ENCODE measurements around the gene NT5DC1.

Gene NT5DC1

GRCh38 chr6:116100419-116101301, at the start of gene NT5DC1:
TSS of gene NT5DC1 (plus strand) at chr6:116100853. CDS start at chr6:116100931, 78 bp downstream.
- DNase-seq (ENCODE audit: low spot score), result peak; percentile 91
- no peak for FAIRE-seq

DNA sequence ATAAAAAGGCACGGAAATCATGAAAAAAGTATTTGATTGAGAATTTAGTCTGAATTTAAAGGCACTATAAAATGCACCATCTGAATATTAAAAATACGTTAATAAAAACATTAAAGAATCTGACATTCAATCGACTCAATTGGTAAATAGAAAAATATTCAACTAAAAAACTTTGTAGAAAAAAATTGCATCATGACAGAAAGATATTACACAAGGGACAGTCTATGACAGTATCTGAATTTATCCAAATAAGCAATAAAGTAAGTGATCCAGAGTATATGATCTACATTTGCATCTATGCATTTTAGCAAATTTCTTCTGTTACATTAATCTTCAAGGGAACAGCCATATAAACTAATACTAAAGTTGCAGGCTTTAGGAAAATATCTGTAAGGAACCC, 49.4 kb upstream of the NT5DC1 start:
- FAIRE-seq (no peak), DNase-seq (ENCODE audit: low spot score) (no peak)

DNA sequence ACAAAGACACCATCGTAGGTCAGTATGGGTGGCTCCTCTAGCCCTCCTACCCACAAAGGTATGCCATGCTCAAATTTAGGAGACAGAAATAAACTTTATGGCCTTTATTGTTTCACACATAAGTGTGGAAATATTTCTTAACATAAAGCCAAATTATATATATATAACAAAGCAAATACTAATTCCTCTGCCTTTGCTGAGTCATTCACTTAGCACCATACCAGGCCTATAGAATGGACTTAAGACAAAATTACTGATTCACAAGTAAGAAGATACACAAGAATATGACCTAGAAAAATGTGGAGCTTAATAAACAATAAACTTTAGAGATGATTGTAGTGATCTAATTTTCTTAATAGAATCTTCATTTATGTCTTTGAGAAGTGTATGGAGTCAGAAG, 45.1 kb upstream of the NT5DC1 start:
- FAIRE-seq (no peak), DNase-seq (ENCODE audit: low spot score) (no peak)

DNA sequence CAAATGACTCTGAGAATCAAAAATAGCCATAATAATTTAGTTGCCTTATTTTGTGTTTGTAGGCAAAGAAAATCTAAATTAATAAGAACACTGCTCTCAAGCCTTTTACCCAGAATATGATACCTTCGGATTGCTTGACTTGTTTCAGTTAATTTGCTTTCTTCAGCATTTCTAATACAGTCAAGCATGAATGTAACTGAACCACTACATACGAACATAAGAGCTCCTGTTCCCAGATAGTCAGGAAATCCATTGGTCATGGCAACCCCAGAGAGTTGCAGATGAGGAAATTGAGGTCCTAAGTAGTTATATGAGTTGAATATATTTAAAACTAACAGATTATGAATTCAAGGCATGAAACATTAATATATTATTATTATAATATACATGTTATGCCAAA, 42.9 kb upstream of the NT5DC1 start:
- DNase-seq (ENCODE audit: low spot score) (no peak), FAIRE-seq (no peak)

- peak; percentile 3 for DNase-seq (ENCODE audit: low spot score)
- FAIRE-seq, result no peak
These were observed 40.7 kb upstream of the NT5DC1 start for GRCh38 chr6:116059713-116060571.

GRCh38 chr6:116060572-116061283, 39.9 kb upstream of the NT5DC1 start, which contains the start of gene FRK:
TSS of gene FRK (minus strand) at chr6:116060891. CDS start at chr6:116060311, 580 bp downstream.
- FAIRE-seq (no peak), DNase-seq (ENCODE audit: low spot score) (peak; percentile 16)

- FAIRE-seq, result no peak
These were observed 38.2 kb upstream of the NT5DC1 start for GRCh38 chr6:116062496-116062895.

GRCh38 chr6:116064666-116065065, 36.0 kb upstream of the NT5DC1 start:
- FAIRE-seq (no peak), DNase-seq (ENCODE audit: low spot score) (no peak)

More at GRCh38 chr6:116062496-116062895, 38.2 kb upstream of the NT5DC1 start:
- no peak for DNase-seq (ENCODE audit: low spot score)

- FAIRE-seq (no peak), DNase-seq (ENCODE audit: low spot score) (no peak)
These were observed 33.9 kb upstream of the NT5DC1 start for GRCh38 chr6:116066789-116067188.

GRCh38 chr6:116070101-116070500, 30.6 kb upstream of the NT5DC1 start:
- no peak for FAIRE-seq
- DNase-seq (ENCODE audit: low spot score), result no peak

DNA sequence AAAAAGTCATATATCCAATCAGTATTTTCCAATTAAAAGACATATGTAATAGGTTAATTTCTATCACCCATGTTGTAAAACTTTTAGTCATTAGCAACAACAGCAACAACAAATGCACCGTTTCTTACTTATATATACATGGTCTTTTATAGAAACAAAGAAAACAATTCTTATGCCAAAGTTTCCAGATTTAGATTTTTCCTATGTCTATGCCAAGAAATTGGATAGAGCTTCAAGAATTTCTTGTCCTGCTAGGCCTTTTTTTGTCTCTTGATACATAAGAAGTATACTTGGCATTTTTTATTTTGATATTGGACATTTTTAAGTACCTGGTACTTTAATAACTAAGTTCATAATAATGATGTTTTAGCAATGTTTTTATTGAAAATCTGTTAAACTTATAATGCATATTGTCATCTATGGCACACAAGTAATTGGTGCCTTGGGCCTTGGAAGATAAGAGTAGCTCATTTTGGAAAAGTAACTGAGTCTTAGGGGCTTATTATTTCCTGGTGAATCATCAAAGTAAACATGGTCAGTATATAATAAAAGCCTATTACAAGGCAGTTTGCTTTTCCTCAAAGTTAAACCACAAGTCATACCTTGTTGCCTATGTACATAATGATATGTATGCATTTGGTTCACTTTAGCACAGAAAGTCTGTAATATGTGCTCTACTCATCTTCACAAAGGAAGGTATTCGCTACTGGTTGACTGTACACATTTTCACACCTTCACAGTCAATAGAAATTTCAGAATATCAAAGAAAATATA, 29.9 kb upstream of the NT5DC1 start:
- no peak for DNase-seq (ENCODE audit: low spot score)
- no peak for FAIRE-seq

GRCh38 chr6:116072368-116072767, 28.3 kb upstream of the NT5DC1 start:
- DNase-seq (ENCODE audit: low spot score) (no peak), FAIRE-seq (no peak)

DNA sequence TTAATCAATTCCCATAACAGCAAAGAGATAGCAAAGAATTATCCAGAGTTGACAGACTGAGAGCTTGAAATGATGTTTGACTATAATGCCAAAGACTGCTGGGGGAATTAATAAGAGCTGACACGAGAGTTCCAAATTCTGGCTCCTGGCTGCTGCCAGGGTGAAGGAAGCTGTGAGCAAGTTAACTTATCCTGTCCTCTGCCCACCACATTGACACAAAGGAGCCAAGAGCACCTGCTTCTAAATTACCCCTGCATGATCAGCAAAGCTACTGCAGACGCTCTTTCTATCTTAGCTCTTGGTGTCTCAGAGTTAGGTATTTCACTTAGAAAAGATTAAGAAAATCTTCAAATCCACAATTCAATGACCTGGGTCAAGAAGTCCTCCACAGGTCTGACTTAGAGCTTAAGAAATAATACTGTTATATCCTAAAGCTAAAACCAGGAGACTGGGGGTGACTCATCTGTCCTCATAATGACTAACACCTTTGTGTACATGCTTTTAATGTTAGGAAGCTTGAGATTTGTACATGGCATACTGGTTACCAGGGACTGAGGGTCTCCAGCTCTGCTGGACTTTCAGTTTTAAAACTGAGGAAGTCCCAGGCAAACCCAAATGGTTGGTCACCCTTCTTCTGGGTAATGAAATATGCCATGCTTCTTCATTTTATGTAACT, 26.8 kb upstream of the NT5DC1 start:
- peak; percentile 16 for DNase-seq (ENCODE audit: low spot score)
- no peak for FAIRE-seq

DNA sequence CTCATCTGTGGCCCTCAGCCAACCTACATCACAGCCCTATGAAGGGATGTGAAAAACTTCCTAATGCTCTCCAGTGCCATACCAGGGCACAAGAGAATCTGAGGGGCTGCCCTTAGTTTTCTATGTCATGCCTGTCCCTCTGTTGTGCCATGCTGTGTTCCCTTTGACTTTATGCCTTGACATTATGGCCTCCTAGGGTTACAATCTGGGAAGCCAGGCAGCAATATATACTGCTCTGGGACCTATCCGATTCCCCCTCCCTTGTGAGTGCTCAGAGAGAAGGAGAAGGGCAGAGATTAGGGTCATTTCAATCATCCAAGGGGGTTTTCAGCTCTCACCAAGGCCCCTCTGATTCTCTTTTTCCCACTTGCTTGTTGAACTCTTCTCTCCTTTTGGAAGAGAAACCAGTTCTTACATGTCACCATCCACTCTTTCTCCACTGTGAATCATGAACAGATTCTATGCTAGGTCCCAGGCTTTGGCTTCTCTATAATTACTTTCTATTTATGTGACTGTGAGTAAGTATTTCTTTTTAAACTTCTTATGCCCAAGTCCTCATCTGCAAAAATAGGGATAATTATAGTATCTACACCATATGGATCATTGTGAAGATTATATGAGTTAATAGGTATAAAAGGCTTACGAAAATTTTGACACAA, 25.8 kb upstream of the NT5DC1 start:
- no peak for DNase-seq (ENCODE audit: low spot score)
- FAIRE-seq, result no peak

GRCh38 chr6:116078522-116078921, 22.1 kb upstream of the NT5DC1 start:
- no peak for FAIRE-seq
- DNase-seq (ENCODE audit: low spot score), result no peak

- FAIRE-seq (no peak), DNase-seq (ENCODE audit: low spot score) (no peak)
These were observed 21.7 kb upstream of the NT5DC1 start for GRCh38 chr6:116078945-116079344.

DNA sequence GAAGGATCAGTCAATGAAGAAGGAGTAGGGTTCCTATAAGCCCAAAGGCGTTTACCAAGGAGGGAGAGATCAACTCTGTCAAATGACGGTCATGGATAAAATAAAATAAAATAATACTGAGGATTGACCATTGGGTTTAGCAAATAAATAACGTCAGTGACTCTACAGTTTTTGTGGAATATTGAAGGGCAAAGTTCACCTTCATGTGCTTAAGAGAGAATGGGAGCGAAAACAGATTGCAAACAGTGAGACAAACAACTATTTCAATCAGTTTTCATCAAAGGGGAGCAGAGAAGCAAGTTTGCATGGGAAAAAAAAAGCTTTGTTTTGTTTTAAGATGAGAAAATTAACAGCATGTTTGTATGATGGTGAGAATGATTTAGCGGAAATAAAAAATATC, 17.6 kb upstream of the NT5DC1 start:
- no peak for FAIRE-seq
- no peak for DNase-seq (ENCODE audit: low spot score)

DNA sequence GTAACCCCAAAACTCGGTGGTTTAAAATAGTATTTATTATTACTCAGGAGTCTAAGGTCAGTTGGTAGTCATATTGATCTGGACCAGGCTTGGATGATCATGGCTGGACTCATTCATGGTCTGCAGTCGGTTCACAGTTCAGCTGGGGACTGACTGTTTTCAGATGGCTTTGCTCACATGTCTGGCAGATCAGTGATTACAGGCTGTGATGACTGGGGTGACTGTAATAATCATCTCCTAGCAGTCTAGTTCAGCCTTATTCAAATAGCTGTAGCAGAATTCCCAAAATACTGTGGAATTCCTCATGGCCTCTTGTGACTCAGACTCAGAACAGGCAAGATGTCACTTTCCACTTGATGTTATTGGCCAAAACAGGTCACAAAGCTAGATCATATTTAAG, 16.4 kb upstream of the NT5DC1 start:
- FAIRE-seq (no peak), DNase-seq (ENCODE audit: low spot score) (no peak)

- FAIRE-seq, result no peak
- DNase-seq (ENCODE audit: low spot score), result no peak
These were observed 13.1 kb upstream of the NT5DC1 start for GRCh38 chr6:116087437-116088027.

Measured in urothelium cell line (cell line).